Tibial nerve (tissue), 4 donors: ENCODE results near the gene CXCL16. TPM values are rescaled to one million over a fixed set of nuclear protein-coding genes. Genes with fewer than 3 reads are reported as not detected.

Experiments used
- DNase-seq, 2 donors: peaks; one replicate each; pipeline ENCODE4 v3.0.0-alpha.2; 2019; ENCODE audit warnings: low spot score in 2 of 2
- H3K27ac ChIP-seq, 4 donors: fragments of 200-600 bp; sonication (generic) in 3 of 4; one replicate each; pipeline ENCODE4 v1.5.1; 2017 to 2019; ENCODE audit warnings: mild to moderate bottlenecking in 1 of 4
- H3K27me3 ChIP-seq, 2 donors: fragments of 200-600 bp; sonication (generic) in 1 of 2; one replicate each; pipeline versions ENCODE4 v1.5.1 to v1.6.0; 2017 to 2019
- H3K36me3 ChIP-seq, 3 donors: fragments of 200-600 bp; sonication (generic); one replicate each; pipeline ENCODE4 v1.5.1; 2018 to 2019
- H3K4me1 ChIP-seq, 4 donors: fragments of 200-600 bp; sonication (generic) in 3 of 4; one replicate each; pipeline ENCODE4 v1.5.1; 2017 to 2019
- H3K4me3 ChIP-seq, 4 donors: fragments of 200-600 bp; sonication (generic) in 3 of 4; one replicate each; pipeline ENCODE4 v1.5.1; 2017 to 2019; ENCODE audit warnings: mild to moderate bottlenecking in 1 of 4, moderate library complexity in 1 of 4
- H3K9me3 ChIP-seq, 4 donors: fragments of 200-600 bp; sonication (generic) in 3 of 4; one replicate each; pipeline ENCODE4 v1.5.1; 2017 to 2019
- EP300 ChIP-seq, 2 donors: sonication (generic); formaldehyde crosslinking; IDR thresholded peaks; one replicate each; pipeline ENCODE4 v1.6.1; 2017; ENCODE audit warnings: antibody characterized with exemption in 2 of 2, mild to moderate bottlenecking in 1 of 2
- POLR2A ChIP-seq, 2 donors: fragments of 450-650 bp; IDR thresholded peaks; one replicate each; pipeline ENCODE4 v1.6.1; 2017; ENCODE audit warnings: antibody characterized with exemption in 2 of 2, mild to moderate bottlenecking in 2 of 2, moderate library complexity in 2 of 2
- WGBS, 2 donors: methylation state at CpG; one replicate each; pipeline ENCODE4 v1.1.5; 2018; 5-methylcytosine and 5-hydroxymethylcytosine counted together
- total RNA-seq, 4 donors: library from RNA; depleted of rRNA; stranded (reverse); fragments of >200 nt; gene quantifications; one replicate each; pipeline ENCODE4 v1.1.0, GENCODE V29; 2016
- TF ChIP-seq, protein P1 (sequence below), 5 experiments: fragments of 200-600 bp in 3 of 5; fragments of 450-650 bp in 2 of 5; sonication (generic) in 3 of 5; IDR thresholded peaks; one replicate each; pipeline ENCODE4 v1.5.1; 2016 to 2019; ENCODE audit warnings: antibody characterized with exemption in 5 of 5, mild to moderate bottlenecking in 3 of 5, moderate library complexity in 2 of 5

Gene CXCL16
- total RNA-seq, 4 donors from 2014 or later: 5.7 to 27.3 (median 13.6) TPM

- WGBS, 2 donors: 78 to 79% methylated on average over 6 of the region's 6 CpGs
- H3K27me3 ChIP-seq: no peaks in the 10 kb centered on the region
- H3K4me3 ChIP-seq: no peak overlapping the region
- TF ChIP-seq POLR2A (IDR thresholded peaks at IDR 0.05) (no peak), EP300 (IDR thresholded peaks at IDR 0.05) (peak in 1 of 2 donors; percentile 29)
- TF ChIP-seq, protein P1, sequence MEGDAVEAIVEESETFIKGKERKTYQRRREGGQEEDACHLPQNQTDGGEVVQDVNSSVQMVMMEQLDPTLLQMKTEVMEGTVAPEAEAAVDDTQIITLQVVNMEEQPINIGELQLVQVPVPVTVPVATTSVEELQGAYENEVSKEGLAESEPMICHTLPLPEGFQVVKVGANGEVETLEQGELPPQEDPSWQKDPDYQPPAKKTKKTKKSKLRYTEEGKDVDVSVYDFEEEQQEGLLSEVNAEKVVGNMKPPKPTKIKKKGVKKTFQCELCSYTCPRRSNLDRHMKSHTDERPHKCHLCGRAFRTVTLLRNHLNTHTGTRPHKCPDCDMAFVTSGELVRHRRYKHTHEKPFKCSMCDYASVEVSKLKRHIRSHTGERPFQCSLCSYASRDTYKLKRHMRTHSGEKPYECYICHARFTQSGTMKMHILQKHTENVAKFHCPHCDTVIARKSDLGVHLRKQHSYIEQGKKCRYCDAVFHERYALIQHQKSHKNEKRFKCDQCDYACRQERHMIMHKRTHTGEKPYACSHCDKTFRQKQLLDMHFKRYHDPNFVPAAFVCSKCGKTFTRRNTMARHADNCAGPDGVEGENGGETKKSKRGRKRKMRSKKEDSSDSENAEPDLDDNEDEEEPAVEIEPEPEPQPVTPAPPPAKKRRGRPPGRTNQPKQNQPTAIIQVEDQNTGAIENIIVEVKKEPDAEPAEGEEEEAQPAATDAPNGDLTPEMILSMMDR (IDR thresholded peaks at IDR 0.05): peak in 2 of 5 experiments; percentile 22 to 23
- peaks cover 0 to 22% (median 0%) of the 10 kb centered on the region in 3 donors for H3K36me3 ChIP-seq
- peaks cover 0 to 20% (median 14%) of the 10 kb centered on the region in 4 donors for H3K4me1 ChIP-seq
- H3K9me3 ChIP-seq: no peaks in the 10 kb centered on the region
- peak overlapping the region in 2 of 4 donors; percentile 22 to 98 for H3K27ac ChIP-seq
- DNase-seq: no peak
These were observed 6.6 kb downstream of the CXCL16 start for GRCh38 chr17:4733073-4733531.

- Histone ChIP-seq H3K4me1 (peaks cover 0 to 20% (median 14%) of the 10 kb centered on the region in 4 donors), H3K36me3 (peaks cover 0 to 3% (median 0%) of the 10 kb centered on the region in 3 donors), H3K4me3 (no peak overlapping the region), H3K9me3 (no peaks in the 10 kb centered on the region), H3K27me3 (no peaks in the 10 kb centered on the region), H3K27ac (no peak overlapping the region)
- TF ChIP-seq POLR2A (IDR thresholded peaks at IDR 0.05): no peak
- TF ChIP-seq EP300 (IDR thresholded peaks at IDR 0.05): no peak
- TF ChIP-seq, protein P1 (IDR thresholded peaks at IDR 0.05): no peak
- WGBS, 2 donors: 51% methylated on average over 3 of the region's 3 CpGs
- DNase-seq: no peak
These were observed 11.6 kb downstream of the CXCL16 start for GRCh38 chr17:4728124-4728523.

- H3K9me3 ChIP-seq: no peaks in the 10 kb centered on the region
- H3K36me3 ChIP-seq: peaks cover 0 to 5% (median 0%) of the 10 kb centered on the region in 3 donors
- H3K4me1 ChIP-seq: peaks cover 0 to 10% (median 4%) of the 10 kb centered on the region in 4 donors
- peak overlapping the region in 2 of 4 donors; percentile 42 to 50 for H3K27ac ChIP-seq
- 77 to 78% methylated on average over 9 of the region's 9 CpGs for WGBS, 2 donors
- H3K4me3 ChIP-seq: no peak overlapping the region
- H3K27me3 ChIP-seq: no peaks in the 10 kb centered on the region
- DNase-seq: no peak
- no peak for TF ChIP-seq POLR2A (IDR thresholded peaks at IDR 0.05)
- TF ChIP-seq, protein P1 (IDR thresholded peaks at IDR 0.05): no peak
- TF ChIP-seq EP300 (IDR thresholded peaks at IDR 0.05): no peak
These were observed 13.9 kb downstream of the CXCL16 start for GRCh38 chr17:4725646-4726310.

GRCh38 chr17:4724650-4725049 is 15.1 kb downstream of the CXCL16 start:
- H3K9me3 ChIP-seq: no peaks in the 10 kb centered on the region
- no peak overlapping the region for H3K27ac ChIP-seq
- TF ChIP-seq EP300 (IDR thresholded peaks at IDR 0.05): no peak
- TF ChIP-seq, protein P1 (IDR thresholded peaks at IDR 0.05): no peak
- TF ChIP-seq POLR2A (IDR thresholded peaks at IDR 0.05): no peak

DNA sequence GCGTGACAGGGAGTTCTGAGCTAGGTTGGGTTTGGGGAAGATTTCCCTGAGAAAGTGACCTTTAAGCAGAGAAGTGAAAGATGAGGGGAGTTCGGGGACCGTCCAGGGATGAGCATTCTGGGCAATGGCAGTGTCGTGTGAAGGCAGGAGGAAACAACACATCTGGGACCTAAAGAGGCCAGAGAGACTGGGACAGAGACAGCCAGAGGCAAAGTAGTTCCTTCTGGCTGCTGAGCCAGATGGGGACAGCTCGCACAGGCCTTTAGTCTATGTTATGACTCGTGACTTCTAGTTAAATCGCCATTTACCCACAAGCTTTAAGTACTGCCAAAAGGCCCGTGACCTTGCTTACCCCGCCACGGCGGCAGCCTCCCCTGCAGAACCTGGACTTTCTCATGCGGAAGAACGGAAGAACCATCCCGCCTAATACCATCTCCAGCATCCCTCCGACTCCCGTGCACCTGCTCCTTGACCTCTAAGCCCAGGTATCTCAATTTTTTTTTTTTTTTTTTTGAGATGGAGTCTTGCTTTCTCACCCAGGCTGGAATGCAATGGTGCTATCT is 17.0 kb downstream of the CXCL16 start:
- no peak overlapping the region for H3K4me3 ChIP-seq
- WGBS, 2 donors: 85 to 88% methylated on average over 16 of the region's 16 CpGs

More at GRCh38 chr17:4724650-4725049, 15.1 kb downstream of the CXCL16 start:
- peaks cover 0 to 6% (median 0%) of the 10 kb centered on the region in 4 donors for H3K4me1 ChIP-seq
- no peak overlapping the region for H3K4me3 ChIP-seq
- DNase-seq: no peak
- 79 to 83% methylated on average over 5 of the region's 5 CpGs for WGBS, 2 donors
- no peaks in the 10 kb centered on the region for H3K27me3 ChIP-seq
- H3K36me3 ChIP-seq: peaks cover 0 to 16% (median 4%) of the 10 kb centered on the region in 3 donors

More for the DNA sequence above, 17.0 kb downstream of the CXCL16 start:
- H3K9me3 ChIP-seq: no peaks in the 10 kb centered on the region
- peaks cover 0 to 35% (median 6%) of the 10 kb centered on the region in 3 donors for H3K36me3 ChIP-seq
- H3K27me3 ChIP-seq: no peaks in the 10 kb centered on the region
- TF ChIP-seq, protein P1 (IDR thresholded peaks at IDR 0.05): no peak
- no peak for TF ChIP-seq POLR2A (IDR thresholded peaks at IDR 0.05)
- no peak for TF ChIP-seq EP300 (IDR thresholded peaks at IDR 0.05)
- peaks cover 0 to 6% (median 0%) of the 10 kb centered on the region in 4 donors for H3K4me1 ChIP-seq
- DNase-seq: no peak
- no peak overlapping the region for H3K27ac ChIP-seq
